Activated CD8-positive, alpha-beta memory T cell treated with anti-CD3 and anti-CD28 coated beads, Interleukin-2, amount 50 U/mL, for 24 hours (primary cell): ENCODE data around the gene APOM.

Experiments
- DNase-seq: peaks from one replicate; pipeline ENCODE4 v3.0.0-alpha.2; 2020; ENCODE audit errors: extremely low read depth

APOM gene

GRCh38 chr6:31680226-31681134, 24.8 kb downstream of the APOM start, which contains the start of gene LY6G5C:
TSS of gene LY6G5C (minus strand) at chr6:31681067. CDS start at chr6:31680373, 694 bp downstream.
- peak; percentile 41 for DNase-seq

GRCh38 chr6:31681135-31681671, 25.5 kb downstream of the APOM start:
- no peak for DNase-seq

DNA sequence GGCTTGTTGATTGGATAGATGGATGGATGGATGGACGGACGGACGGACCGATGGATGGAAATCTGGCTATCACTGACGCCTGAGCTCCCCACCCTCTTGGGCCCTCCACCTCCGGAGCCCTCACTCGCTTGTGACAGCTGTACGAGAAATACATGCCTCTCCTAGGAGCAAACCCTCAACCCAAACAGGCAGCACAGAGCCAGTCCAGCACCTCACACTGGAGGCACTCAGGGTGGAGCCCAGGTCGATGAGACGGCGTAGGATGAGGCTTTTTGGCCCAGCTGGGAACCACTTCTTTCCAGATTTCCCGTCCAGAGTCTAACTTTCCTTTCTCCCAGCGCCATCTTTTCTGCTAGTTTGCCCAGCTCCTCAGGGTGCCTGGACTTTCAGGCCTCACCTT, 27.9 kb downstream of the APOM start:
- no peak for DNase-seq

- DNase-seq = no peak
These were observed 30.8 kb downstream of the APOM start for GRCh38 chr6:31686483-31686882.

- no peak for DNase-seq
These were observed 31.6 kb downstream of the APOM start for GRCh38 chr6:31687321-31687720.

DNA sequence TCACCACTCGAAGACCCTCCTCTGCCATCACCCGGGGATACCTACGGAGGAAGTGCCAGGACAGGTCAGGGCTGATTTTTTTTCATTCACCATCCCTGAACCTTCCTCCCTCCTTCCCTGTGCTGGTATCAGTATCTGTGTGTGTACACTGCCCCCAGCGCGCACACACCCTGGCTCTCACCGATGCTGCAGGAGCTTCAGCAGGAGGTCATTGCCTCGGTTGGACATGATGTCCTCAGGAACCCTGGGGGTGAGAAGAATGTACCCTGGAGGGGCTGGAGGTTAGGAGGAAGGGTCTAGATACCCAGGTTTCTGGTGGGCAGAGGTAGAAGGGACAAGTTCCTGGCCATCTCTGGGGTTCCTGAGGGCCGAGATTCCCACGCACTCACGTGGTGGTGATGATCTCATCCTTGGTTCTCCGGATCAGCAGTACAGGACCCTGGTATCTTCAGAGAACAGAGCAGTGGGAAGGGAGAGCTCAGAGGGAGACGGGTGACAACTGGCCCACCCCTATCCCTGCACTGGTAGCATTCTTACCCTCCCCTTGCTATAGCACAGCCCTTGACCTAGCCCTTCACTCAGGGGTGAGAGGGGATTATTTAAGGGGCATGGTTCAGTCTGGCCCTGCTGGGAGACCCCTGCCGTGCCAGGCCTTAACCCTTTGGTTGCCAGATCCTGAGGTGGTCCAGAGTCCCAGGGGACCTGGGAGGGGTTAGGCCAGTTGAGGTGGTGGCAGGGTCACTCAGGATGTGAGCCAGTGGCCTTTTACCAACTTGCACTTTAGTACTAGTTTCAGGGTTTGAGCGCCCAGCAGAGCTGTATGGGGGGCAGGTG, 32.4 kb downstream of the APOM start:
- DNase-seq = no peak

- DNase-seq = no peak
These were observed 33.8 kb downstream of the APOM start for GRCh38 chr6:31689249-31690110.

GRCh38 chr6:31690231-31691077, 34.8 kb downstream of the APOM start:
- DNase-seq = no peak

DNA sequence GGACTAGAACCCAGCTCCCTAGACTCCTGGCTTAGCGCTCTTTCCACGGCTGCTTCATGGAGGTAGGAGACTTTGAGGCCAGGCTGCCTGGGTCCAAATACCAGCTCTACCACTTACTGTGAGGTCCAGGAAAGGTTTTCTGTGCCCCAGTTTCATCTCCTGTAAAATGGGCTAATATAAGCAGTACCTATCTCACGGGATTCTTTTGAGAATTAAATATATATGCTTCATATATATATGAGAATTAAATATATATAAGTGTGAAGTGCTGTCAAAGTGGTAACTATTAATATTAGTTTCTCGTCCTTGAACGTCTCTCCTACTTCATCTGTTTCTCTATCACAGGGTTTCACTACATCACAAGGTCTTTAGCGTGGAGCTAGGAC, 35.4 kb downstream of the APOM start:
- no peak for DNase-seq

DNA sequence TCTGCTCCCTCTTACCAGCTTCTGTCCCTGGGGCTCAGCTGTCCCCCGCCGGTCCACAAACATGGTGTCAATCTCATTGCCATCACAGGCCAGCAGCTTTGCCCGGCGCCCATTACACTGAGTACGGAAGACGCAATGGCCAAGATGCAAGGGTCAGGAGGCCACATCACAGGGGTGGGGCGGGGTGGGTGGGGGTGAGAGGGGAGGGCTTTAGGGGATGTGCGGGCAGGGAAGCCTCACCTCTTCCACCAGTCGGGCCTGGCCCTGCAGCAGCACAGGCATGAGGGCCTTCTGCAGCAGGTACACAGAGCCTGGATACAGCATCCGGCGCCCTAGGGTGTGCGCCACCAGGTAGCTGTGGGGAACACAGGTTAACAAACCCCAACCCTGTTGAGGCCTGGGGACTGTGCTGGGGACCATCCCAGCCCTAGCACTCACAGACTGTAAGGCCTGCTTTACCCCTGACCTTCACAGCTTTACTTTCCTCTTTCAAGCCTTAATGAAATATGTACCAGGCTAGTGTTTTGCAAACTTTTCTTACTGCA, 35.9 kb downstream of the APOM start:
- DNase-seq = no peak

GRCh38 chr6:31692353-31692752, 36.7 kb downstream of the APOM start:
- DNase-seq = no peak

DNA sequence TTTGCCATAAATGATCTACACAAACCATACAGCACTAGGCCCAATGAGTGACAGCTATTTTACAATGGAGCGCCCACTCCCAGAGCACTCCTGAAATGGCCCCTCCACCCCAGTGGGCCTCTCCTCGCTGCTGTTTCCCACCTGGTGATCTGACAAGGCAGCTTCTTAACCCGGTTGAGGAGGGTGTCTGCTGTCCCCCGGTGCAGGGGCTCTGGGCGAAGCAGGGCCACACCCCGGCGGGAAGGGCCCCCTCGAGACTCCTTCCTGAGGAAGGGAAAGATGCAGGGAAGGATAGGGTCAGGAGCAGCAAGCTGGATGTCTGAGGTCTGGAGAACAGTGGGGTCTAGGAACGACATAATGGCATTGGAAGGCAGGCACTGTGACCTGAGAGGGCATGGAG, 37.2 kb downstream of the APOM start:
- no peak for DNase-seq

- DNase-seq = no peak
These were observed 37.8 kb downstream of the APOM start for GRCh38 chr6:31693535-31693934.

DNA sequence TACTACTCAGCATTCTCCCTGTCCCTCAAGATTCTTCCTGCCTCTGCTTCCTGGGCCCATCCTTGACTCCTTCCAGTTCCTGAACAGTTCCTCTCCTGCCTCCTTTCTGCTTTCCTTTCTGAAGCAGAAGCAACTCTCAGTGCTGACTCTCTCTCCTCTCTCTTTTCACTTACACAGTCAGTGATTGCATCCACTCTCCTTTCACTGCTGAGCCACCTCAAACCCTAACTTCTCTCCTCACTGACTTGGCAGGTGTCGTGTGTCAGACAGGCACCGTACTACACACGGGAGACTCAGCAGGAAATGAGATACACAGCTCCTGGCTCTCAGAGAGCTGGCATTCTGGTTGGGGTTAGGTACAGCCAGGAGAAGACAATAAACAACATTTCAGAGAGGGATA, 41.9 kb downstream of the APOM start:
- no peak for DNase-seq

DNA sequence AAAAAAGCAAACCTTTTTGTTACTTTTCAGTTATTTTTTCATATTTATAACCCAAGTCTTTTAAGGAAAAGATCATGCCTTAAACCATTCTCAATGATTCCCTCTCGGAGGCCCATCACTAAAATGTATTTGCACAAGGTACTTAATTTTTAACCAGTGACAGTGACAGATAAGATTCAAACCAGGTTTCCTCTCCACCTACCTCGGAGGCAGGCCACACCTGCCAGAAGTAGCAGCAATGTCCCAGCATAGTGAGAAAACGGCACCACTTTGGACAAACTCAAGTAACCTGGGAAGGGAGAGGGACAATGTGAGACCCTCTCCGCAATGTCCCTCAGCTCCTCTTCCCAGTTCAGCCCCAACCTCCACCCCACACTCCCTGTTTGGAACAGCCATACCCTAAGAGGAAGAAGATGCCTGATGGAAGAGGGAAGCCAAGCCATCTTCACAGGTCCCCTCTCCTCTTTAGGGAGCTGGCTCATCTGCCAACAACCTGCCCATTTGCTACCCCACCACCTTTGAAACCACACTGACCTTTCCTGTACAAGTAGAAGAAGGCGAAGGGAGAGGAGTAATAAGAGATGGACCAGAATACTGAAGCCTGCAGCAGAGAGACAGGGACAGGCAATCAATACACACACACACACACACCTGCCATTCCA, 45.2 kb downstream of the APOM start:
- no peak for DNase-seq

DNA sequence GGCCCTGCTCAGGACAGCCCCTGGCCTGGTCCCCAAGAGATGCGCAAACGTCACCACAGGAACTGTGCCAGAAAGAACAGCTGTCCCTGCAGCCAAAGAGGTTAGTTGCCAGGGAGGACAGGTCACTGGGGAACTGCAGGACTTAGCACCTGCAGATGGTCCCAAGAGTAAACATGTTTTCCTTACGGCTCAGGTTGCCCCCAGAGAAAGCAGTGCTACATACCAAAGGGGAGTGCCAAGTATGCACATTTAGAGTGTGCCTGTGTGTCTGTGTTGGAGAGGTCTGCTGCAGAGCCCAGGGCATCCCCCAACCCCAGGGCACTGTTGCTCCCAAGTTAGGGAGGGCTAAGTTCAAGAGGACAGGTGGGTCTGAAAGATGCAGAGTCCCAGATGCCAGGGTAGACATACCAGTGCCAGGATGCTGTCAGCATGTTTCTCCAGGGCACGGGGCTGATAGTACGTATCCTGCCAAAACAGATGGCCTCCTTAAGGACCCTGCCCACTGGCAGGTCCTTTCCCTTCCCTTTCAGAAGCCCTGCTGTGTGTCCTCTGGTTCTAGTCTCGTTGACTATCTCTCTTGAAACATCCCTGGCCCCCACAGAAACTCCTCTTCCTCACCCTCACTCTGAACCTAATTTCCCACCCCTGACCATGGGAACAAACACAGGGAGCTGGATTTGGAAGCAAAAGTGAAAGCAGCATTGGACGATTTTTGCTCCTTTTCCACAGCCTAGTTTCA, 46.1 kb downstream of the APOM start:
- no peak for DNase-seq

DNA sequence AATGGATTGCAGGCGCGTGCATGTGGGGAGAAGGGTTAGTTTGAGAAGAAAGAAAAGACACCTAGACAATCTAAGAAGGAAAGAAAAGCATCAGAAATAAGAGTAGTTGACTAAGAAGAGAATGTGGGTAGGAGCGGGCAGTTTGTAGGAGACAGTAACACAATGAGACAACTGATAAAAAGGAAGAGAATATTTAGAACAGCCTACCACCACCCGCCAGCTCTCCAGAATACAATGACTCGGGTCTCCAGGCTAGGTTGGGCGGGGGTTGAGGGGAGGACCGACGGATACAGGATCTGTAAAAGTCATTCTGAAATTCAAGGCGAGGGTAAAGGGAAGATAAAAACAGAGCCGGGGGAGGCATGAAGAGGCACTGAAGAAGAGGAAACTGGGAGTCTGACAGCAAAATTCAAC, 46.7 kb downstream of the APOM start:
- no peak for DNase-seq

DNA sequence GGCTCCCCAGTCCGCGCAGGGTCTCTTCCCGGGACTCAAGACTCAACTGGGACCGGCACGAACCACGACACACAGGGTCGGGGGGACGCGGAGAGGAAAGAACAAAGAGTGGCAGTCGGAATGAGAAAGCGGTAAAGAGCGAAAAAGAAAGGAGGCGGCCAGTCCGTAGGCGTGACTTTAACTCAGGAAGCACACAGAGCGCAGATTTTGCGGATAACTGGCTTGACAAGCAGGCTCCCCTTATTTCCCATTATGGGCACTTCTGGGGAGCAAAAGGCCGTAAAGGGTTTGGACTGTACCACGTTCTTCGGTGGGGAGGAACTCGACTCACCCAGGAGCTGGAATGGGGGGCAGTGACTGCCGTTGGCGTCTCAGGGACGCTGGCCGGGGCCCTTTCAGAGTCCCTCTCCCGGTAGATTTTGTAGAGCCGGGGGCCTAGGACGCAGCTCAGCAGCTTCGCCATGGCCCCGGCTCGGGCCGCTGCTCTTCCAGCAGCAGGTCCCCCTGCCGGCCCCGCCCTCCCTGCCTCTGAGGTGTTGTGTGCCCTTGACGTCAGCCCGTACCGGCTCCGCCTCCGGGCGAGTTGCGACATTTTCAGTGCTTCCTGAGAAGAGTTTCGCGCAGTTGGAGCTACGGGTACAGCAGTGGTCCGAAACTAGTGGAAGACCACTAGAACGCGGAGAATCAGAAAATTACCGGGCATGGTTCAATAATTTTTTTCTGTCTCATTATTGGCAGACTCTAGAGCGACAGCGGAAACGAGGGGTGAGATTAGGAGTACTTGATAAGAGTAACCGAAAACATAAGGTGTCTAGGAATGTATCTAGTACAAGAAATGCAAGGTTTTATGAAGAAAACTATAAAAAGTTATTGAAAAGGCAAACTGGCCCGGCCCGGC, 47.4 kb downstream of the APOM start, which contains the start of gene ABHD16A:
Gene ABHD16A, minus strand, starts transcription at position 506 of the 898 bp plus-strand sequence. Its CDS starts 43 bp downstream, at position 463.
- DNase-seq = peak; percentile 94
